Measurements from ENCODE around the gene OR6C3. TPM values are rescaled to one million over a fixed set of nuclear protein-coding genes. Genes with fewer than 3 reads are reported as not detected.
"Not testable (repeated sequence)": the region's sequence is repeated elsewhere in the genome, so short reads cannot be mapped to it uniquely, and the experiment has no call there.

The OR6C3 gene
- not detected for total RNA-seq

- peaks cover 0 to 3% of the 10 kb centered on the region in 2 donors for H3K9me3 Mint-ChIP-seq
- H3K36me3 Mint-ChIP-seq = no peaks in the 10 kb centered on the region
- DNase-seq (ENCODE audit: low spot score in 2 of 2) (no peak), ATAC-seq (no peak)
- H3K27ac Mint-ChIP-seq = no peak within 1 kb of the TSS
These were observed at the start of gene OR6C3 for GRCh38 chr12:55330446-55330845. Gene OR6C3 (plus strand): TSS chr12:55330746. CDS start chr12:55331701, 955 bp downstream.

GRCh38 chr12:55280991-55281390 lies 49.6 kb upstream of the OR6C3 start:
- DNase-seq (ENCODE audit: low spot score in 2 of 2) = no peak
- H3K36me3 Mint-ChIP-seq = no peaks in the 10 kb centered on the region
- no peaks in the 10 kb centered on the region for H3K9me3 Mint-ChIP-seq

GRCh38 chr12:55289999-55290398 lies 40.5 kb upstream of the OR6C3 start:
- Mint-ChIP-seq H3K36me3 (no peaks in the 10 kb centered on the region), H3K9me3 (no peaks in the 10 kb centered on the region), H3K27ac (no peak overlapping the region)
- DNase-seq (ENCODE audit: low spot score in 2 of 2) (no peak), ATAC-seq (no peak)

More at GRCh38 chr12:55280991-55281390, 49.6 kb upstream of the OR6C3 start:
- no peak overlapping the region for H3K27ac Mint-ChIP-seq
- ATAC-seq = no peak

GRCh38 chr12:55296469-55296868 lies 34.1 kb upstream of the OR6C3 start, which contains the start of gene OR6C6:
Gene OR6C6 (minus strand): TSS chr12:55296569. CDS start chr12:55295232, 1,337 bp downstream.
- DNase-seq (ENCODE audit: low spot score in 2 of 2) (no peak), ATAC-seq (no peak)
- peaks cover 0 to 5% of the 10 kb centered on the region in 2 donors for H3K9me3 Mint-ChIP-seq
- no peaks in the 10 kb centered on the region for H3K36me3 Mint-ChIP-seq
- no peak within 1 kb of the TSS for H3K27ac Mint-ChIP-seq

- Mint-ChIP-seq H3K36me3 (peaks cover 0 to under 1% of the 10 kb centered on the region in 2 donors), H3K9me3 (peaks cover 0 to under 1% of the 10 kb centered on the region in 2 donors), H3K27ac (no peak within 1 kb of the TSS)
- ATAC-seq (no peak), DNase-seq (ENCODE audit: low spot score in 2 of 2) (no peak)
These were observed 16.5 kb upstream of the OR6C3 start, which contains the start of gene OR6C1 for GRCh38 chr12:55314043-55314442. Gene OR6C1 (plus strand): TSS chr12:55314343. CDS start chr12:55320600, 6,257 bp downstream.

- Mint-ChIP-seq H3K27ac (no peak overlapping the region), H3K9me3 (peaks cover 0 to 5% of the 10 kb centered on the region in 2 donors), H3K36me3 (peaks cover 0 to 4% of the 10 kb centered on the region in 2 donors)
- ATAC-seq = no peak
- no peak for DNase-seq (ENCODE audit: low spot score in 2 of 2)
These were observed 10.3 kb upstream of the OR6C3 start for GRCh38 chr12:55320201-55320600.

- H3K9me3 Mint-ChIP-seq; ATAC-seq; H3K27ac Mint-ChIP-seq; H3K36me3 Mint-ChIP-seq; DNase-seq (ENCODE audit: low spot score in 2 of 2): not testable (repeated sequence)
These were observed 4.7 kb upstream of the OR6C3 start for GRCh38 chr12:55325801-55326200.

GRCh38 chr12:55336002-55336401 lies 5.5 kb downstream of the OR6C3 start:
- DNase-seq (ENCODE audit: low spot score in 2 of 2) (no peak), ATAC-seq (no peak)
- Mint-ChIP-seq H3K36me3 (no peaks in the 10 kb centered on the region), H3K27ac (no peak overlapping the region), H3K9me3 (no peaks in the 10 kb centered on the region)

- H3K27ac Mint-ChIP-seq; DNase-seq (ENCODE audit: low spot score in 2 of 2); H3K9me3 Mint-ChIP-seq; H3K36me3 Mint-ChIP-seq; ATAC-seq: not testable (repeated sequence)
These were observed 24.8 kb downstream of the OR6C3 start for GRCh38 chr12:55355338-55355737.

- ATAC-seq (no peak), DNase-seq (ENCODE audit: low spot score in 2 of 2) (no peak)
- H3K27ac Mint-ChIP-seq = no peak within 1 kb of the TSS
- H3K9me3 Mint-ChIP-seq = no peaks in the 10 kb centered on the region
- H3K36me3 Mint-ChIP-seq = no peaks in the 10 kb centered on the region
These were observed 32.1 kb downstream of the OR6C3 start, which contains the start of gene OR6C75 for GRCh38 chr12:55362675-55363074. Gene OR6C75 (plus strand): TSS chr12:55362975. CDS start chr12:55365111, 2,136 bp downstream.

GRCh38 chr12:55365086-55365485 lies 34.5 kb downstream of the OR6C3 start:
- Mint-ChIP-seq H3K27ac (no peak overlapping the region), H3K9me3 (no peaks in the 10 kb centered on the region), H3K36me3 (no peaks in the 10 kb centered on the region)
- DNase-seq (ENCODE audit: low spot score in 2 of 2) (no peak), ATAC-seq (no peak)

- DNase-seq (ENCODE audit: low spot score in 2 of 2) (no peak), ATAC-seq (no peak)
- H3K27ac Mint-ChIP-seq = no peak overlapping the region
- H3K9me3 Mint-ChIP-seq = no peaks in the 10 kb centered on the region
- no peaks in the 10 kb centered on the region for H3K36me3 Mint-ChIP-seq
These were observed 42.0 kb downstream of the OR6C3 start for GRCh38 chr12:55372521-55372920.

Other genes starting within 250 kb of the OR6C3 start
- gene OR9K2, start 204.3 kb upstream of the OR6C3 start, total RNA-seq = not detected
- gene OR10A7, start 109.7 kb upstream of the OR6C3 start, total RNA-seq = not detected
- not detected for gene OR6C74, start 86.1 kb upstream of the OR6C3 start, total RNA-seq
- gene OR6C6, start 34.2 kb upstream of the OR6C3 start, total RNA-seq = not detected
- gene OR6C1, start 16.4 kb upstream of the OR6C3 start, total RNA-seq = not detected
- not detected for gene OR6C75, start 32.2 kb downstream of the OR6C3 start, total RNA-seq
- gene OR6C65, start 69.8 kb downstream of the OR6C3 start, total RNA-seq = not detected
- gene OR6C76, start 95.5 kb downstream of the OR6C3 start, total RNA-seq = not detected
- gene OR6C2, start 113.3 kb downstream of the OR6C3 start, total RNA-seq = not detected
- gene OR6C70, start 139.4 kb downstream of the OR6C3 start, total RNA-seq = not detected
- not detected for gene OR6C68, start 161.6 kb downstream of the OR6C3 start, total RNA-seq
- gene OR6C4, start 218.9 kb downstream of the OR6C3 start, total RNA-seq = not detected
- not detected for gene OR2AP1, start 241.7 kb downstream of the OR6C3 start, total RNA-seq

Data from activated naive CD4-positive, alpha-beta T cell treated with anti-CD3 and anti-CD28 coated beads, Interleukin-2, amount 50 U/mL, for 72 hours (primary cell).